ENCODE measurements around the gene DDC. TPM values are rescaled to one million over a fixed set of nuclear protein-coding genes. Genes with fewer than 3 reads are reported as not detected.

Gene DDC
- total and polyA plus RNA-seq, 4 donors: 1.6 to 2.5 (median 2.1) TPM

- Histone ChIP-seq H3K27me3 (ENCODE audit: control insufficient read depth, insufficient read depth, low read length) (no peaks in the 10 kb centered on the region), H3K36me3 (ENCODE audit: control insufficient read depth, insufficient read depth, low read length) (no peaks in the 10 kb centered on the region), H3K4me1 (ENCODE audit: control insufficient read depth, insufficient read depth, low read length) (peaks cover 2% of the 10 kb centered on the region), H3K27ac (ENCODE audit: low read depth, low read length) (no peak overlapping the region), H3K9me3 (ENCODE audit: control insufficient read depth, insufficient read depth, low read length) (no peaks in the 10 kb centered on the region), H3K4me3 (ENCODE audit: low read depth, low read length) (no peak overlapping the region)
- DNase-seq (ENCODE audit: low read depth in 4 of 6, low spot score in 6 of 6): no peak
- WGBS (ENCODE audit: insufficient coverage): 82% methylated on average over 6 of the region's 6 CpGs
These were observed 68.6 kb downstream of the DDC start for GRCh38 chr7:50496569-50496968.

- no peak overlapping the region for H3K4me3 ChIP-seq (ENCODE audit: low read depth, low read length)
- H3K27ac ChIP-seq (ENCODE audit: low read depth, low read length): no peak overlapping the region
- no peaks in the 10 kb centered on the region for H3K27me3 ChIP-seq (ENCODE audit: control insufficient read depth, insufficient read depth, low read length)
- no peak for DNase-seq (ENCODE audit: low read depth in 4 of 6, low spot score in 6 of 6)
- H3K9me3 ChIP-seq (ENCODE audit: control insufficient read depth, insufficient read depth, low read length): no peaks in the 10 kb centered on the region
- 100% methylated on average over 1 of the region's 3 CpGs for WGBS (ENCODE audit: insufficient coverage)
- H3K4me1 ChIP-seq (ENCODE audit: control insufficient read depth, insufficient read depth, low read length): peaks cover 2% of the 10 kb centered on the region
- no peaks in the 10 kb centered on the region for H3K36me3 ChIP-seq (ENCODE audit: control insufficient read depth, insufficient read depth, low read length)
These were observed 69.5 kb downstream of the DDC start for GRCh38 chr7:50495746-50496145.

DNA sequence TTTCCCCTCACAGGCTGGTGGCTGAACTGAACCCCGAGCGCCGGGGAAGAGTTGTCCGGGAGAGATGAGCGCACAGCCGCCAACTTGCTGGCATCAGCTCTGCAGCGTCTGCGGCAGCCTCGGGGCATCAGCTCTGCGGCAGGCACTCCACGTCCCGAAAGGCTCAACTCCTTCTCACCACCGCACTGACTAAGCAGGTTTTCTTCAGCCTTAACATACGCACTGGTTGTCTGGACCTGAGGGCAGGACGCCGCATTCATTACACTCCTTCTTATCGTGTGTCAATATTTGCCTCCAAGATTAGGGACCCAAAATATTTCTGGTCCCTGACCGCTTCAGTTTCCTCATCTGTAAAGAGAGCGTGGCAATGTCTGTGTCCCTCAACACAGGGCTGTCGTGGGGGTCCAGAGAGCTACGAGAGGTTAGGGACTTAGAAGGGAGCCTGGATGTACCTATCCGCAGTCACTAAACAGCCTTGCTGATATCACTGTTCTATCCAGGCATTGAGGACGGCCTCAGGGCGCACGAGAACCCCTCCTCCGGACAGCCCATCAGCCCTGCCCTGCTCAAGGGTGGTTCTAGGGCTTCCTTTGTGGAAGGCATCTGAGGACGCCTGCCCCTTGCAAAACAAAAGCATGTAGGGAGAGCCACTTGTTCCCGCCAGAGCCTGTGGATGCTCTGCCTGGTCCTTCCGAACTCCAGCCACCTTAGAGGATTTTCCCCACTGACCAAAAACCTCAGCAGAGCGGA, 72.3 kb downstream of the DDC start:
- H3K4me1 ChIP-seq (ENCODE audit: control insufficient read depth, insufficient read depth, low read length): peaks cover 2% of the 10 kb centered on the region
- WGBS (ENCODE audit: insufficient coverage): 95% methylated on average over 29 of the region's 30 CpGs

DNA sequence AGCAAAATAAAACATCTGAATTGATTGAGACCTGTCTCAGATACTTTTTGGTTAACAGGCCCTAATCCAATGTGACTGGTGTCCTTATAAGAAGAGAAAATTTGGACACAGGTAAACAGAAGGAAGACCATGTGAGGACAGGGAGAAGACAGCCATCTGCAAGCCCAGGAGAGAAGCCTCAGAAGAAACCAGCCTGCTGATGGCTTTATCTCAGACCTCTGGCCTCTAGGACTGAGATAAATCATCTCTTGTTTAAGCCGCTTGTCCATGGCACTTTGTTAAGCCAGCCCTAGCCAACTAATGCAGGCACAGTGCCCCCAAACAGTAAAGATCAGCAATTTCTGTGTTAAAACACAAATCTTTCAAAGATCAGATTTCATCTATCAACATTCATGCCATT, 73.3 kb downstream of the DDC start:
- WGBS (ENCODE audit: insufficient coverage): 100% methylated on average over 1 of the region's 1 CpG
- no peak overlapping the region for H3K4me3 ChIP-seq (ENCODE audit: low read depth, low read length)
- no peaks in the 10 kb centered on the region for H3K36me3 ChIP-seq (ENCODE audit: control insufficient read depth, insufficient read depth, low read length)
- H3K27ac ChIP-seq (ENCODE audit: low read depth, low read length): no peak overlapping the region
- peaks cover 2% of the 10 kb centered on the region for H3K4me1 ChIP-seq (ENCODE audit: control insufficient read depth, insufficient read depth, low read length)
- DNase-seq (ENCODE audit: low read depth in 4 of 6, low spot score in 6 of 6): no peak
- H3K9me3 ChIP-seq (ENCODE audit: control insufficient read depth, insufficient read depth, low read length): no peaks in the 10 kb centered on the region
- no peaks in the 10 kb centered on the region for H3K27me3 ChIP-seq (ENCODE audit: control insufficient read depth, insufficient read depth, low read length)

More for the DNA sequence above, 72.3 kb downstream of the DDC start:
- no peak overlapping the region for H3K27ac ChIP-seq (ENCODE audit: low read depth, low read length)
- H3K27me3 ChIP-seq (ENCODE audit: control insufficient read depth, insufficient read depth, low read length): no peaks in the 10 kb centered on the region
- no peak overlapping the region for H3K4me3 ChIP-seq (ENCODE audit: low read depth, low read length)
- no peak for DNase-seq (ENCODE audit: low read depth in 4 of 6, low spot score in 6 of 6)
- no peaks in the 10 kb centered on the region for H3K36me3 ChIP-seq (ENCODE audit: control insufficient read depth, insufficient read depth, low read length)
- no peaks in the 10 kb centered on the region for H3K9me3 ChIP-seq (ENCODE audit: control insufficient read depth, insufficient read depth, low read length)

DNA sequence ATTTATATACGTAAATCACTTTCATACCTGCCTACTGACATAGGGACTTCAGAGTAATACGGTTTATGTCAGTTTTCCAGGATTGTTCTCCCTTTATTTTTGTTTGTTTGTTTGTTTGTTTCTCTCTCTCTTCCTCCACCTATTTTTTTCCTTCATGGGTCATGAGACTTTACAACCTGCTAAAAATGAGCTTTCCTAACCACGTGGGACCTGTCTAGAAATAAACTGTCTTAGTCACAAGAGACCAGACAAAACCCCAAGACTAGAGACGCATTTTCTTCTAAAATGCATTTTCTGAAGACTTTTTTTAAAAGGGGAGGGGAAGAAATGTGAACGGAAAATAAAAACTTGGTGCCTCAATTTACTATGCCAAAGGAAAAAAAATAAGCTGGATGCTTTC, 74.0 kb downstream of the DDC start:
- H3K9me3 ChIP-seq (ENCODE audit: control insufficient read depth, insufficient read depth, low read length): no peaks in the 10 kb centered on the region
- no peak overlapping the region for H3K4me3 ChIP-seq (ENCODE audit: low read depth, low read length)
- no peaks in the 10 kb centered on the region for H3K27me3 ChIP-seq (ENCODE audit: control insufficient read depth, insufficient read depth, low read length)
- DNase-seq (ENCODE audit: low read depth in 4 of 6, low spot score in 6 of 6): no peak
- H3K4me1 ChIP-seq (ENCODE audit: control insufficient read depth, insufficient read depth, low read length): no peaks in the 10 kb centered on the region
- H3K27ac ChIP-seq (ENCODE audit: low read depth, low read length): no peak overlapping the region
- H3K36me3 ChIP-seq (ENCODE audit: control insufficient read depth, insufficient read depth, low read length): no peaks in the 10 kb centered on the region
- 43% methylated on average over 1 of the region's 5 CpGs for WGBS (ENCODE audit: insufficient coverage)

- no peaks in the 10 kb centered on the region for H3K27me3 ChIP-seq (ENCODE audit: control insufficient read depth, insufficient read depth, low read length)
These were observed 76.8 kb downstream of the DDC start for GRCh38 chr7:50488379-50488778.

DNA sequence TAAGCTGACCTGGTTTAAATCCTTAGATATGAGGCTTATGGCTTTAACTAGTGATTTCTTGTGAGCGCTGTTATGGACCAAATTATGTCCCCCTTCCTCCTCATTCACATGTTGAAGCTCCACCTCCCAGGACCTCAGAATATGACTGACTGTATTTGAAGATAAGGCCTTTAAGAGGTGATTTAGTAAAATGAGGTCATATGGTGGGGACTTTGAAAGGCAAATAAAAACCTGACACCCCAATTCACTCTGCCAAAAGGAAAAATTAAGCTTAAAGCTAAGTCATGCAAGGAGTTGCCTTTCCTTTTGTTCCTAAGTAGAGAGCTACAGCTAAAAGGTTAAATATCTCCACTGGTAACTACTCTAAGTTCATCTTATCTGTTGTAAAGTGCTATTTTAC, 78.7 kb downstream of the DDC start:
- no peak for DNase-seq (ENCODE audit: low read depth in 4 of 6, low spot score in 6 of 6)
- WGBS (ENCODE audit: insufficient coverage): no CpG with 5 or more reads among the region's 1 CpG
- H3K27ac ChIP-seq (ENCODE audit: low read depth, low read length): no peak overlapping the region
- H3K4me3 ChIP-seq (ENCODE audit: low read depth, low read length): no peak overlapping the region
- H3K9me3 ChIP-seq (ENCODE audit: control insufficient read depth, insufficient read depth, low read length): no peaks in the 10 kb centered on the region
- no peaks in the 10 kb centered on the region for H3K27me3 ChIP-seq (ENCODE audit: control insufficient read depth, insufficient read depth, low read length)
- no peaks in the 10 kb centered on the region for H3K36me3 ChIP-seq (ENCODE audit: control insufficient read depth, insufficient read depth, low read length)
- no peaks in the 10 kb centered on the region for H3K4me1 ChIP-seq (ENCODE audit: control insufficient read depth, insufficient read depth, low read length)

More at GRCh38 chr7:50488379-50488778, 76.8 kb downstream of the DDC start:
- Histone ChIP-seq H3K4me3 (ENCODE audit: low read depth, low read length) (no peak overlapping the region), H3K27ac (ENCODE audit: low read depth, low read length) (no peak overlapping the region), H3K36me3 (ENCODE audit: control insufficient read depth, insufficient read depth, low read length) (no peaks in the 10 kb centered on the region), H3K4me1 (ENCODE audit: control insufficient read depth, insufficient read depth, low read length) (no peaks in the 10 kb centered on the region), H3K9me3 (ENCODE audit: control insufficient read depth, insufficient read depth, low read length) (no peaks in the 10 kb centered on the region)
- no peak for DNase-seq (ENCODE audit: low read depth in 4 of 6, low spot score in 6 of 6)

- Histone ChIP-seq H3K27ac (ENCODE audit: low read depth, low read length) (no peak overlapping the region), H3K9me3 (ENCODE audit: control insufficient read depth, insufficient read depth, low read length) (no peaks in the 10 kb centered on the region), H3K4me3 (ENCODE audit: low read depth, low read length) (no peak overlapping the region), H3K4me1 (ENCODE audit: control insufficient read depth, insufficient read depth, low read length) (no peaks in the 10 kb centered on the region), H3K27me3 (ENCODE audit: control insufficient read depth, insufficient read depth, low read length) (no peaks in the 10 kb centered on the region), H3K36me3 (ENCODE audit: control insufficient read depth, insufficient read depth, low read length) (no peaks in the 10 kb centered on the region)
- 100% methylated on average over 1 of the region's 8 CpGs for WGBS (ENCODE audit: insufficient coverage)
- no peak for DNase-seq (ENCODE audit: low read depth in 4 of 6, low spot score in 6 of 6)
These were observed 83.3 kb downstream of the DDC start for GRCh38 chr7:50481867-50482266.

DNA sequence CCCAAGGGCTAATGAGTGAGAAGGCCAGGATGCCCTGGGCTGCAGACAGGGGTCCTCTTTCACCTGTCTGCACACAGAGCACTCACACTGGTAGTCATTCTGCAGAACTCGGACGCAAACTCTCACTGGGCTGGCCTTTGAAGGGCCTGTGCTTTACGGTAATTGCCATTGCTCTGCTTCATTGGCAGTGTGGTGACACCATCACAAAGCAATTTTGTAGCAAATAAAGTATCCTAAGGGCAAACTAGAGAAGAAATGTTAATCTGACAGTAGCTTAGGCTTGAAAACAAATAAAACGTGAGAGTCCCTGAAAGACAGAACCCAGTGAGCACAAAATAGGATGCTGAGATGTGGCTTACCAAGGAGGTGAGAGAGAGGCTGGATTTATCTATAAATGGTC, 84.4 kb downstream of the DDC start:
- Histone ChIP-seq H3K4me3 (ENCODE audit: low read depth, low read length) (no peak overlapping the region), H3K4me1 (ENCODE audit: control insufficient read depth, insufficient read depth, low read length) (no peaks in the 10 kb centered on the region), H3K27ac (ENCODE audit: low read depth, low read length) (no peak overlapping the region), H3K36me3 (ENCODE audit: control insufficient read depth, insufficient read depth, low read length) (no peaks in the 10 kb centered on the region), H3K9me3 (ENCODE audit: control insufficient read depth, insufficient read depth, low read length) (no peaks in the 10 kb centered on the region), H3K27me3 (ENCODE audit: control insufficient read depth, insufficient read depth, low read length) (no peaks in the 10 kb centered on the region)
- WGBS (ENCODE audit: insufficient coverage): 58% methylated on average over 3 of the region's 4 CpGs
- peak in 1 of 6 donors; percentile 25 for DNase-seq (ENCODE audit: low read depth in 4 of 6, low spot score in 6 of 6)

DNA sequence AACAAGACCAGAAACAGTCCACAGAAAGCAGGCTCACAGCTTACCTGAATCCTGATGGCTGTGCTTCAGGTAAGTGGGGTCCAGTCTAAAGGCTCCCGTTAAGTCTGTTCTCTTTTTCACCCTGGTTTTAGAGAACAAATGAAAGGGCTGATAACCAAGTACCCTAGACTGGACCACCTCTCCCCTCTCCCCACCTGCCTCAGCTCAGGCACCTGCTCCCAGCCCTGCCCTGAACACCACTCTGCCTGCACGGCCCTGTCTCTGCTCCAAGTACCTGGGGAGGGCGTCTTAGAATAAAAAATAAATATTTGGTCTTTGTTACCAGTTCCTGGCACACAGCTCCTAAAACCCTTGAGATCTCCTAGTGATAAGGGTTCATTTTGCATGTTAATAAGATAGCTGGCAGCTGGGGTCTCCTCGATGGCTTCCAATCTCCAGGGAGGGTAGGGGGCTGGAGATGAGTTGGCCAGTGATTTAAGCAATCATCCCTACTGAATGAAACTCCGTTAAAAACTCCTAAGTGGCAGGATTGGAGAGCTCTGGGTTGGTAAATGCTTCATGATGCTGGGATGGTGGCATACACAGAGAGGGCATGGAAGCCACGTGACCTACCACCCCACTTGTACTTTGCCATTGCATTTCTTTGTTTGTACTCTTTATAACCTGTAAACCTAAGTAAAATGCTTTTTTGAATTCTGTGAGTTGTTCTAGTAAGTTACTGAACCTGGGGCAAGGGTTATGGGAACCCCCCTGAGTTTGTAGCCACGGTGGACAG, 85.3 kb downstream of the DDC start:
- Histone ChIP-seq H3K27ac (ENCODE audit: low read depth, low read length) (no peak overlapping the region), H3K4me3 (ENCODE audit: low read depth, low read length) (no peak overlapping the region), H3K4me1 (ENCODE audit: control insufficient read depth, insufficient read depth, low read length) (no peaks in the 10 kb centered on the region), H3K27me3 (ENCODE audit: control insufficient read depth, insufficient read depth, low read length) (no peaks in the 10 kb centered on the region), H3K9me3 (ENCODE audit: control insufficient read depth, insufficient read depth, low read length) (no peaks in the 10 kb centered on the region), H3K36me3 (ENCODE audit: control insufficient read depth, insufficient read depth, low read length) (no peaks in the 10 kb centered on the region)
- no peak for DNase-seq (ENCODE audit: low read depth in 4 of 6, low spot score in 6 of 6)
- WGBS (ENCODE audit: insufficient coverage): 96% methylated on average over 2 of the region's 7 CpGs

All from spinal cord (tissue), 10 donors.